Measurements from ENCODE around the gene EPB41L1. TPM values are rescaled to one million over a fixed set of nuclear protein-coding genes. Genes with fewer than 3 reads are reported as not detected.

EPB41L1 gene
- total RNA-seq, 1 donor from 2014 or later, result 31.4 TPM

- Mint-ChIP-seq H3K9me3 (ENCODE audit: unreplicated experiment) (no peaks in the 10 kb centered on the region), H3K27me3 (ENCODE audit: unreplicated experiment) (no peaks in the 10 kb centered on the region), H3K27ac (ENCODE audit: unreplicated experiment) (no peak overlapping the region), H3K4me1 (ENCODE audit: unreplicated experiment) (no peaks in the 10 kb centered on the region), H3K4me3 (ENCODE audit: unreplicated experiment) (no peak overlapping the region), H3K36me3 (ENCODE audit: unreplicated experiment) (peaks cover 9% of the 10 kb centered on the region)
- no peak for DNase-seq (ENCODE audit: extremely low spot score, unreplicated experiment)
- TF ChIP-seq, protein P1, sequence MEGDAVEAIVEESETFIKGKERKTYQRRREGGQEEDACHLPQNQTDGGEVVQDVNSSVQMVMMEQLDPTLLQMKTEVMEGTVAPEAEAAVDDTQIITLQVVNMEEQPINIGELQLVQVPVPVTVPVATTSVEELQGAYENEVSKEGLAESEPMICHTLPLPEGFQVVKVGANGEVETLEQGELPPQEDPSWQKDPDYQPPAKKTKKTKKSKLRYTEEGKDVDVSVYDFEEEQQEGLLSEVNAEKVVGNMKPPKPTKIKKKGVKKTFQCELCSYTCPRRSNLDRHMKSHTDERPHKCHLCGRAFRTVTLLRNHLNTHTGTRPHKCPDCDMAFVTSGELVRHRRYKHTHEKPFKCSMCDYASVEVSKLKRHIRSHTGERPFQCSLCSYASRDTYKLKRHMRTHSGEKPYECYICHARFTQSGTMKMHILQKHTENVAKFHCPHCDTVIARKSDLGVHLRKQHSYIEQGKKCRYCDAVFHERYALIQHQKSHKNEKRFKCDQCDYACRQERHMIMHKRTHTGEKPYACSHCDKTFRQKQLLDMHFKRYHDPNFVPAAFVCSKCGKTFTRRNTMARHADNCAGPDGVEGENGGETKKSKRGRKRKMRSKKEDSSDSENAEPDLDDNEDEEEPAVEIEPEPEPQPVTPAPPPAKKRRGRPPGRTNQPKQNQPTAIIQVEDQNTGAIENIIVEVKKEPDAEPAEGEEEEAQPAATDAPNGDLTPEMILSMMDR (IDR thresholded peaks at IDR 0.05), result no peak
These were observed 46.7 kb downstream of the EPB41L1 start for GRCh38 chr20:36201198-36201597.

DNA sequence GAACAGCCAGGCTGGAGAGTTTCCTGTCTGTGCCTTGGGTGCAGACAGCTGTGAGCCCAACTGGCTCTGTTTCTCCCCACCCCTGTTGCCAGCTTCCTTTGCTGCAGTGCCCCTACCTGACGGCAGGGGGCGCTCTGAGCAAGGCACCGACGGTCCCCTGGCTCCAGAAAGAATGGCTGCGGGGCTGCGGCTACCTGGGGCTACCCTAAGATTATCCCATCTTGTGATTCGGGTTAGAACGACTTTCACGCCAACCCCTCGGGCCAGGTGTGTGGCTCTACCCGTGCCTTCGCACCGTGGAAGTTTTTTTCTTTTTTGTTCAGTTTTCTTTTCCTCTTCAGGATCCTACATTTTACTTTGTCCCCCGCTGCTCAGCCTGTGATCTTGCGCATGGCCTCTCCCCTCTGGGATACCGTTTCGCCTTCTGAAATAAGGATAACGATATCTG lies 48.4 kb downstream of the EPB41L1 start:
- TF ChIP-seq, protein P1 (IDR thresholded peaks at IDR 0.05), result peak; percentile 97
- no peaks in the 10 kb centered on the region for H3K4me1 Mint-ChIP-seq (ENCODE audit: unreplicated experiment)
- no peaks in the 10 kb centered on the region for H3K9me3 Mint-ChIP-seq (ENCODE audit: unreplicated experiment)
- DNase-seq (ENCODE audit: extremely low spot score, unreplicated experiment), result peak; percentile 91
- no peak overlapping the region for H3K27ac Mint-ChIP-seq (ENCODE audit: unreplicated experiment)
- no peak overlapping the region for H3K4me3 Mint-ChIP-seq (ENCODE audit: unreplicated experiment)
- H3K36me3 Mint-ChIP-seq (ENCODE audit: unreplicated experiment), result peaks cover 10% of the 10 kb centered on the region
- no peaks in the 10 kb centered on the region for H3K27me3 Mint-ChIP-seq (ENCODE audit: unreplicated experiment)

- TF ChIP-seq, protein P1 (IDR thresholded peaks at IDR 0.05), result no peak
- Mint-ChIP-seq H3K4me1 (ENCODE audit: unreplicated experiment) (no peaks in the 10 kb centered on the region), H3K4me3 (ENCODE audit: unreplicated experiment) (no peak overlapping the region)
These were observed 49.3 kb downstream of the EPB41L1 start for GRCh38 chr20:36203861-36204260.

DNA sequence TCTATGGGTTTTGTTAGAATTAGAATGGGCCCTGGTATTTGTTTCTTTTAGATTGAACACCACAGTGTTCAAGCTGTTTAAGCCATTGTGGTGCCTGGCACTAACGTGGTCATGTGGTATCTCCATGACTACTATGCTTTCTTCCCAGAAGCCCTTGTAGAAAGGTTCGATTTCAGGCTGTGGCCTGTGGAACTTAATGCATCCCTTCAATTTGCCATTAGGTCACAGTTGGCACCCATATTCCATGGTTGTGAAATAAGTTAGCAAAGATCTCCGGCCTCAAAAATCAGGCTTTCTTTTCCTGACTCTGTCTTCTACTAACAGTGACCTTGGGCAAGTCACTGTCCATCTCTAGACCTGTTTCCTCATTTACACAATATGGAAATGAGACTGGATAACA lies 50.5 kb downstream of the EPB41L1 start:
- no peaks in the 10 kb centered on the region for H3K9me3 Mint-ChIP-seq (ENCODE audit: unreplicated experiment)
- no peaks in the 10 kb centered on the region for H3K4me1 Mint-ChIP-seq (ENCODE audit: unreplicated experiment)
- H3K27ac Mint-ChIP-seq (ENCODE audit: unreplicated experiment), result no peak overlapping the region
- DNase-seq (ENCODE audit: extremely low spot score, unreplicated experiment), result no peak
- peaks cover 18% of the 10 kb centered on the region for H3K36me3 Mint-ChIP-seq (ENCODE audit: unreplicated experiment)
- no peaks in the 10 kb centered on the region for H3K27me3 Mint-ChIP-seq (ENCODE audit: unreplicated experiment)
- TF ChIP-seq, protein P1 (IDR thresholded peaks at IDR 0.05), result no peak
- H3K4me3 Mint-ChIP-seq (ENCODE audit: unreplicated experiment), result no peak overlapping the region

More at GRCh38 chr20:36203861-36204260, 49.3 kb downstream of the EPB41L1 start:
- no peaks in the 10 kb centered on the region for H3K9me3 Mint-ChIP-seq (ENCODE audit: unreplicated experiment)
- H3K27ac Mint-ChIP-seq (ENCODE audit: unreplicated experiment), result no peak overlapping the region
- peaks cover 12% of the 10 kb centered on the region for H3K36me3 Mint-ChIP-seq (ENCODE audit: unreplicated experiment)
- no peak for DNase-seq (ENCODE audit: extremely low spot score, unreplicated experiment)
- H3K27me3 Mint-ChIP-seq (ENCODE audit: unreplicated experiment), result no peaks in the 10 kb centered on the region

GRCh38 chr20:36206068-36206467 lies 51.5 kb downstream of the EPB41L1 start:
- no peak overlapping the region for H3K4me3 Mint-ChIP-seq (ENCODE audit: unreplicated experiment)
- H3K9me3 Mint-ChIP-seq (ENCODE audit: unreplicated experiment), result no peaks in the 10 kb centered on the region
- H3K4me1 Mint-ChIP-seq (ENCODE audit: unreplicated experiment), result no peaks in the 10 kb centered on the region
- no peak overlapping the region for H3K27ac Mint-ChIP-seq (ENCODE audit: unreplicated experiment)
- no peaks in the 10 kb centered on the region for H3K27me3 Mint-ChIP-seq (ENCODE audit: unreplicated experiment)
- peaks cover 19% of the 10 kb centered on the region for H3K36me3 Mint-ChIP-seq (ENCODE audit: unreplicated experiment)
- DNase-seq (ENCODE audit: extremely low spot score, unreplicated experiment), result no peak
- TF ChIP-seq, protein P1 (IDR thresholded peaks at IDR 0.05), result no peak
